Stimulated activated CD8-positive, alpha-beta memory T cell treated with anti-CD3 and anti-CD28 coated beads, Interleukin-15, amount 100 ng/mL, for 1 hour (primary cell): ENCODE data around the gene KCNMA1.

Experiments used
- DNase-seq: peaks from one replicate; pipeline ENCODE4 v3.0.0-alpha.2; 2020; ENCODE audit warnings: low read depth

The KCNMA1 gene

DNA sequence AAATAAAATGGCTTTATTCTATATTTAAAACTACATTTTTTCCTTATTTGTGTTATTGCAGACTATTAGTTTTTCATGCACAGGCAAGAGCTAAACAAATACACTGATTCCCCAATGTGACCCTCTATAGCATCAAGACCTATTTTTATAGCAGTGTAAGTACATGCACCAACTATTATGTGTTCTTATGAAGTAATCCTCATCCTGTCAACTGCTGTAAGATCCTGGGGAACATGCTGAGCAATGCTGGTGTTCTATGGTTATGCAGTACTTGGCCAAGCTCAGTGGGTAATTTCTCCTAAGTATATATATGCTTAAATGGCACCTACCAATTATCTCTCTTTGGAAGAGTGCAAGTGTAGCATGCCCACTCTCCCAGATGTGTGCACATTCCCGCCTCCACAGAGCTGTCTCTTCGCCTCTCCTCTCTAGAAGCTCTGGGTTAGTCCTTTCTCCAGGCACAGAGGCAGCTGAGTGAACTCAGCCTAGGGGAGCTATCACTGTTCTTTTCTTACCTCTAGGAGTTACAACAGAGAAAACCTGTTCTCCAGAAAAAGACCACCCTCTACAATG, 428.8 kb downstream of the KCNMA1 start:
- no peak for DNase-seq

GRCh38 chr10:77207828-77208185, 429.8 kb downstream of the KCNMA1 start:
- DNase-seq: no peak

DNA sequence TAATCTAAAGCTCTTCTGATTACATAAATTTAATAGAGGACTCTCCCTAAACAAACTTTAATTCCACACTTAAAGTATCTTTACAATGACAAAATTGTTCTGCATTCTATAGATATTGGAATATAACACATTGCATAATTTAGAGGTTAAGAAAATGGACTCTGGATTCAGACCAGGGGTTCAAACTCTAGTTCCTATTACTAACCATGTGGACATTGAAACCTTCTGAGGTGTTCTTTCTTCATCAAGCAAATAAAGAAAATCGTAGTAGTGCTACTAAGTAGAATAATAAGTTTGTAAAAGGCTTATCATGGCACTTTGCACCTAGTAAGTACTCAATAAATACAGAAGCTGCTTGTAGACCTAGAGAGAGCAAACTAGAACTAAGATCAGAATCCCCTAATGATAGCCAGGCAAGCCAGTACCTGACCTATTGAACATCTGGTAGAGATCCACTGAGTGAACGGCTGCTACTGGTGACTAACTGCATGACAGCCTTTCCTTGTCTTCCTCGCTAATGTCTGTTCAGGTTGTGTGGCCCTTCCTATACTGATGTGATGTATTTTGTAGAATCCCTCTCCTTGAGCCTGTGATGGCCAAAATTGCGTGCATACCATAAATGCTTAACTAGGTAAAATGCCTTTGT, 430.3 kb downstream of the KCNMA1 start:
- DNase-seq: no peak

- DNase-seq: no peak
These were observed 432.5 kb downstream of the KCNMA1 start for GRCh38 chr10:77205135-77205534.

GRCh38 chr10:77204171-77204570, 433.4 kb downstream of the KCNMA1 start:
- no peak for DNase-seq

- no peak for DNase-seq
These were observed 434.8 kb downstream of the KCNMA1 start for GRCh38 chr10:77202857-77203256.

DNA sequence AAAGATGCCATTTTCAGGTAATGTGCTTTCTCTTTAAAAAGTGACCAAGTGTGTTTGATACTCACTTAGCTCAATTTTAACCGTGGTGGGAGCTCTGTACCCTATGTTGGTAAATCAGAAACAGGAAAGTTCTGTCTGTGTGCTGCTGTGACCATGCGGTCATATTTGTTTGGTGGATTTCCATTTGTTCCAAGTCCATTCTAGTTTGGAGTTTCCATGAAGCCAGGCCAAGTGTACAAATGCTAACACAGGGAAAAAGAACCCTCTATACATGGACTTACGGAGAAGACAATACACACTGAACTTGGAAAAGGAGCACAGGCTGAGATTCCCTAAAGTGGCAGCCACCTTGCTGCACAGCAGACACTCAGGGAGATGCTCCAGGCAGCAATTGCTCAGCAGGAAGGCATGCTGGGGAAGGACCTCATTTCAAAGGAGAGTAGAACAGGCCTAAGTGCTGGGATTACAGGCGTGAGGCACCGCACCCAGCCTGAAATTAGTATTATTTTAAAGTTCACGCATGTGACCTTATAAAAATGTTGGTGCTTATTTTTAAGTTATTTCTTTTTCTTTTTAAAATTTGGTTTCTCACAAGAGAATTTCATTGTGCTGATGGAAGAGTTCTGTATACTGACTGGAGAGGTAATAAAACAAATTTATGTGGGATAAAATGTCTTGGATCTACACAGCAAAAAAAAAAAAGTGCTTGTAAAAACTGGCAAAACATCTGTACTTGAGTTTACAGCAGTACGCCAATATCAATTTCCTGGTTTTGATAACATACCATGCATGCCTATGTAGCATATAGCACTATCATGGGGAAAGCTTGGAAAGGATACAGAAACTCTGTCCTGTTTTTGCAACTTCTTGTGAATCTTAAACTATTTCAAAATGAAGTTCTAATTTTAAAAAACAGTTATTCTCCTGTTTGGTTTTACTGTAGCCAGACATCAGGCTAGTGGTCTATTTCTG, 436.2 kb downstream of the KCNMA1 start:
- DNase-seq: no peak

- DNase-seq: no peak
These were observed 440.1 kb downstream of the KCNMA1 start for GRCh38 chr10:77197544-77197943.

DNA sequence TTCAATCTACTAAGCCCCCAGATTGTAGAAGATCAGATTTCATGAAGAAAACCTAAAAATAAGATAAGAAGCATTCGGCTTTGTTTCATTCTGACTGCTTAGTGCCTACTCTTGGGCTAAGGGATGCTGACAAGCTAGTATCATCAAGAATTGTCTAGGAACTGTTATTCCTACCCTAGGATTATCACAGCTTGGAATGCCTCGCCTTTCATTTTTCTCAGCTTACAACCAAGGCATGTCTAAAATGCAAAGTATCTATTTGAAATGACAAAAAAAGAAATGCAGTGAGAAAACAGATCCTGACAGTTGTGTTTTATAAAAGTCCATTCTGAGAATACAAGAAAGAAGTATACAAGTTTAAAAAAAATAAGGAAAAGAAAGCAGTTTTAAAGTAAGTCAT, 441.0 kb downstream of the KCNMA1 start:
- DNase-seq: no peak

DNA sequence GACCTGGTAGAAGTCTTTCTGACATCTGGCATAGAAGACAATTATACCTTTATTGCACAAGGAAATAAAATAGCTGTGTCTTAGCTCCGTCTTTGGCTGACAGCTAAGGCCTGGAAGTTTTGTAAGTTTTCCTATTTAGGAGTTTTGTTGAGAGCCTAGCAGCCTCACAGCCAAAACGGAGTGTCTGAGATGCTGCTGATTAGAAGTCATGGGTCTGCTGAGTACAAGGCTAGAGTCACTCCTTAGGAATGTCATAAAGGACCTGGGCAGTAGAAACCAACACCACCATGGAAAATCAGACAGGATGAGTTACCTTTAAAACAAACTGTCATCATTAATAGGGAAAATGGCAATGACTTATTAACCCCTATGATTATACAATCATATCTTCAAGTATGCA, 442.5 kb downstream of the KCNMA1 start:
- DNase-seq: no peak

DNA sequence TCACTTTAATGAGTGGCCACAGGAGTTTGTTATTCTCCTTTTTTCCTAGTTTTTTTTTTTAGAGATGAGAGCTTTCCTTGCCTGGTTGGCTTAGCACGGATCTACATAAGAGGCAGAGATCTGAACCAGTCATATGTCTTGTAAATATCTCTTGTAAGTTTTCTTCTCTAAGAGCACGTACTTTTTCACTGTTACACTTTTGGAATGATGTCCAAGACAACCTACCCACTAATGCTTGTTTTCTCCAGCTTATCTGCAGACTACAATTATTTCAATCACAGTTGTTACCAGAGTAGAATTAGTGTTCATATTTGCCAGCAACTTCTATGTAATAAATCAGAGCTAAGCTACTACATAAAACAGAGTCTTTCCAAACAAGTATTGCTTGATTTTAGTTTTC, 444.6 kb downstream of the KCNMA1 start:
- DNase-seq: no peak

DNA sequence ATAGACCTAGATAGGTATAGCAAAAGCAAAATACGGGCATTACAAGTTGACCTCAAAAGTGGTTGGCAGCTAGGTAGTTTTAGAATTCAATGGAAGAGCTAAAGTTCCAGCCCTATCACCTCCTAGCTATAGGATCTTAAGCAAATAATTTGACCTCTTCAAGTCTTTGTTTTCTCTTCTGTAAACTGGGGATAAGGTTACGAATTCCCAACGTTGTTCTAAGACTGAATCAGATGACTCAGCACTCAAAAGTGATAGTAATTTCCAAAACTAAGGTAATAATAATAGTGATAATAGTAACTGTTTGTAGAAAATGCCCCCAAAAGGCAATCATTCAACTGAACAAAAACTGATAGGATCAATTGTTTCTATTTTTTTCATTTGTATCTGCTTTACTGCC, 445.2 kb downstream of the KCNMA1 start:
- no peak for DNase-seq

DNA sequence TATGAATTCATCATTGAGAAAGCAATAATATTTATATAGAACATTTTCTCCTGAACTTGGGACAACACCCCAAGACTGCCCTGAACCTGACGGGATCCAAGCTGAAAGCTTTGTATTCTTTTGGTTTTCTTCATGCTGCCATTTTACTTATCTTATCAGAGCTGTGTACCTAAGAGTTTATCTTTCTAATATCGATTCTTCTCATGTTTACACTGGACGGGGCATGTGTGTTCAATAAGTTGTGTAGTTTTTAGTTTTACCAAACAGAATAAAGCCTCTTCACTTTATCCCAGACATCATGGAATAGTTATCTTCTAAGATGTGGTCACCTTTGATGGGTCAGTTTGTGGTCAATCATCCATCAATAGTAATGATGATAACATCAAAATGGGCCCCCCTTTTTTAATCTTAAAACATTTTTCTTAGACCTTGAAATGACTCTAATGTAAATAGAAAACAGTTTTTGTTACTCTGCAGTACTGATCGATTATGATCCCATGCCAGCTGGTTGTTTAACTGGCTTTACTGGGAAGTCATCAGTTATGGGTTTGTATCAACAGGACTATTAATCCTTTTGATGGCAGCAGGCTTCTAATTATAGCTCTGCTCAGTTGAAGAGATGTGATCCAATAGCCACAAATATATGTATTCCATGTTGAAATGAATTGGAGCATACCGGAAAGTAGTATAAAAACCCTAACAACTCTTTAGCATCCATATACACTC, 446.1 kb downstream of the KCNMA1 start:
- DNase-seq: no peak

GRCh38 chr10:77190291-77190690, 447.3 kb downstream of the KCNMA1 start:
- DNase-seq: no peak

DNA sequence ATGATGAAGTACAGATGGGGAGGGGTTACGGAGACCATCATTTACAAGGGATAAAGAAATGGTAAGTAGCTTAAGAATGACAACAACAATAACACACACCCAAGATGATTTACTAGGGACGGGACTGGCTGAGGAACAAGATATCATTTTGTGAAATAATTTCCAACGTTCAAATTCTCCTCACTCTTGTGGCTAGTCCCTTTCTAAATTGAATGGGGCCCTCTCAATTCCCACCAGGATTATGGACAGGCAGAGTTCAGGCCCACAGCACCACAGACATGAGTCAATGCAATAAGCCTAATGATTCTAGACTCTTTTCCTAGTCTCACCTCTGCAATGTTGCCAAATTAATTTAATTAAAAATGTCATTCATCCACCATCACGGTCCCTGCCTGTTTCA, 448.1 kb downstream of the KCNMA1 start:
- no peak for DNase-seq

DNA sequence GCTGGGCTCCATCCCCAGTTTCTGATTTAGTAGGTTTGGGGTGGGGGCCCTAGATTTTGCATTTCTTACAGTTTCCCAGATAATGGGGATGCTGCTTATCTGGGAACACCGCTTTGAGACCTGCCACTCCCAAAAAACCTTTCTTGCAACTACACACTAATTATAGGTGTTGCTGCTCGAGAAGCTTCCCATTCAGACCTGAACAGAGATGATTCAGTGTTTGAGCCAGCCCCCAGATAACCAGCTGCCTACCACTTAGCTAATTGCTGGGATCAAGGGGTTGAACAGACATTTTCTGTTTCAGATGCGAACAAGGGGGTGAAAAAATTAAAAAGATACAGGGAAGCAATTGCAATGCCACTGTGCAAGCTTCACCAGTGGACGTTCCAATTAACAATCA, 448.5 kb downstream of the KCNMA1 start:
- no peak for DNase-seq

- no peak for DNase-seq
These were observed 449.1 kb downstream of the KCNMA1 start for GRCh38 chr10:77188521-77188920.

- DNase-seq: no peak
These were observed 449.6 kb downstream of the KCNMA1 start for GRCh38 chr10:77188000-77188395.

DNA sequence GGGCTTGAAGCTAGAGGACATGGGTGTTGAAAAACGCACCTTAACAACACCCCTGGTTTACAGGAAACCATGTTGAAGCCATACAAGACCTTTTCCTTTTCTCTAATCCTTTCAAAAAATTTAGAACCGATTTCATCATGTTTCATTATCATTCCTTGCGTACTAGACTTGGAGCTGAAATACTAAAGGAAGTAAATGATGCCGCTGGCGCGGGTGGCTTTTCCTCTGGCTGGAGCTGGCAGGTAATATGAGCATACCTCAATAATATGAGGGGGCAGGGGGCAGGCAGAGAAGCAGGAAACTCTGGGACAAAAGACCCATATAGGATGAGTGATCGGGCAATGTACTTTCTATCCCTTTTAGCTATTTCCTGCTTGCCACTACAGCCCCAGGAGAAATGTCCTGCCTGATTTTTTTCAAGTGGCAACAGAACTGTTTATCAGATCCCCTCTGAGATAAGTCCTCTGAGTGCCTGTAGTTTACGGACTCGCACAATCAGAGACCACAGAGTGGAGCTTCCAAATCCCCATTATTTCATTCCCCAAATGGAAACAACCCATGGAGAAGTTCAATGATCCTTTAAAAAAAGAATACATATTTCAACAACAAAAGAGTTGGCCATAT, 450.1 kb downstream of the KCNMA1 start:
- DNase-seq: no peak

- DNase-seq: no peak
These were observed 450.7 kb downstream of the KCNMA1 start for GRCh38 chr10:77186936-77187335.

DNA sequence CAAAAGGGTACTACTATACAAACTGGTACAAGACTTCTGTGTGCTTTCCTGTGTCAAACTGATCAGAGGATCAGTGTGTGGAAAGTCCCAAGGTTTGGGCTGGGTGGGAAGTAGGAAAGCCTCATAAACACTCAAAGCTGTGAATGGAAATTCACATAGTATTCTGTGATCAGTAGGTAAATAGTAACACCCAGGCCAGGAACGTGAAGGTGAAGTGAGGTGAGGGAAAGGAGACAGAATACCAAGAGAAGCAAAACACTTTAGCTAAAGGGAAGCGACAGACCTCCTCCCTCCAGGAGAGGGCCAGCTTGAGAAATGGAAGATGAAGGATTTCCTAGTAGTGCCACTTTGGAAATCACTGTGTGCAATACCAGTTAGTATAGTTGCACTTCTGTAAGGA, 451.9 kb downstream of the KCNMA1 start:
- no peak for DNase-seq

DNA sequence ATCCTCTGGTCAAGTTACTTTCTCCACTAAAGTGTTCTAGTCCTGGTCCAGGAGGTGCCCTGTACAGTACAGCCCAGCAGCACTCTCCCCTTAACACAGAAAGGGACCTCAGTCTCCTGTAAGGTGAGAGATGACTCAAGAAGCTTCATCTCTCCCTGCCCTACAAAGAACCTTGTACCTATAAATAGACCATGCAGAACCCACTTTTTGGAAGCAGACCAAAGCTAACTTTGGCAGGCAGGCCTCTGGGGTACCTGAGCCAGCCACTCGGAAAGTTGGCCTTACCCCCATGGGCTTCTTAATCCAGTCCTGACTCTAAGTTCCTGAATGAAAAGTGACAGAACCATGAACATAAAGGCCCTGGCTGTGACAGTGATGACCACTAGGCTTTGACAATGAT, 454.8 kb downstream of the KCNMA1 start:
- no peak for DNase-seq
